HUES6 (cell line): ENCODE data around the gene PCLO.
"Not testable (repeated sequence)": the region's sequence is repeated elsewhere in the genome, so short reads cannot be mapped to it uniquely, and the experiment has no call there.

Experiments used
- H3K27ac ChIP-seq: 2 replicates; pipeline ENCODE4 v1.7.0; 2013; ENCODE audit warnings: low read depth, mild to moderate bottlenecking, low read length, inconsistent platforms
- H3K27me3 ChIP-seq: 2 replicates; pipeline ENCODE4 v1.6.1; 2013; ENCODE audit warnings: low read length; ENCODE audit not compliant: control insufficient read depth, insufficient read depth
- H3K36me3 ChIP-seq: 2 replicates; pipeline ENCODE4 v1.6.1; 2013; ENCODE audit warnings: low read length; ENCODE audit not compliant: control insufficient read depth, insufficient read depth
- H3K4me1 ChIP-seq: 2 replicates; pipeline ENCODE4 v1.6.1; 2013; ENCODE audit warnings: low read length; ENCODE audit not compliant: control insufficient read depth, insufficient read depth
- H3K4me3 ChIP-seq: 2 replicates; pipeline ENCODE4 v1.5.1; 2013; ENCODE audit warnings: low read depth, low read length
- H3K9ac ChIP-seq: one replicate; pipeline ENCODE4 v1.6.1; 2013; ENCODE audit warnings: mild to moderate bottlenecking, low read length
- H3K9me3 ChIP-seq: 2 replicates; pipeline ENCODE4 v1.6.1; 2013; ENCODE audit warnings: low read depth, low read length; ENCODE audit not compliant: control insufficient read depth, insufficient read depth

PCLO gene

DNA sequence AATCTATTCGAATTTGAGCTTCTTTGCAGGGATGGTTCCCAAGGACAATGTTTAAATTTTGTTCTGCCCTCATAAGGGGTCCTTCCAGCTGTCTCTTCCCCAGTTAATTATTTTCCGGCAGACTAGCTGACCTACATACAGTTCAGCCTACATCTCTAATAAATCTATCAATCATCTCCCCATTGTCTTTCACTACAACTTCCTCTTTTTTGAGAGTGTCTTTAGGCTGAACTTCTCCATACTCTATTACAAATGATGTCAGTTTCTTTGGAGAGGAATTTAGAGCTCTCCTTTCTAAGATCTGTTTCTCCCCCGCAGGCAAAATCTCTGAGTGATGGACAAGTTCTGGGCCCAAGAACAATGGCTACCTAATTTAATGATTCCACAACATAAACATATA is 122.2 kb downstream of the PCLO start:
- Histone ChIP-seq H3K27me3 (no peaks in the 10 kb centered on the region), H3K9me3 (no peaks in the 10 kb centered on the region), H3K4me1 (peaks cover 7% of the 10 kb centered on the region; the same call in 1 of the 2 replicates), H3K4me3 (no peak overlapping the region), H3K27ac (no peak overlapping the region), H3K9ac (no peak overlapping the region), H3K36me3 (no peaks in the 10 kb centered on the region)

DNA sequence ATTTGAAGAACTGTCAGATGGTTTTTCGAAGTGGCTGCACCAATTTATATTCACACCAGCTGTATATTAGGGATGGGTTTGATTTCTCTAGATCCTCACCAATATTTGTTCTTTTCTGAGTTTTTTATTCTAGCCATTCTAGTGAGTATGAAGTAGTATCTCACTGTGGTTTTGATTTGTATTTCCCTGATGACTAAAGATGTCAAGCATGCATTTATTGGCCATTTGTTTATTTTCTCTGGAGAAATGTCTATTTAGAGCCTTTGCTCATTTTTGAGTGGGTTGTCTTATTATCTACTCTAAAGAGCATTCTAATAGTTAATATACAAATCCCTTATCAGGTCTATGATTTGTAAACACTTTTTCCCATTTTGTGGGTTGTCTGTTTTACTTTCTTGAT is 123.9 kb downstream of the PCLO start:
- Histone ChIP-seq H3K4me3 (no peak overlapping the region), H3K9me3 (no peaks in the 10 kb centered on the region), H3K4me1 (peaks cover 7% of the 10 kb centered on the region; the same call in 1 of the 2 replicates)

DNA sequence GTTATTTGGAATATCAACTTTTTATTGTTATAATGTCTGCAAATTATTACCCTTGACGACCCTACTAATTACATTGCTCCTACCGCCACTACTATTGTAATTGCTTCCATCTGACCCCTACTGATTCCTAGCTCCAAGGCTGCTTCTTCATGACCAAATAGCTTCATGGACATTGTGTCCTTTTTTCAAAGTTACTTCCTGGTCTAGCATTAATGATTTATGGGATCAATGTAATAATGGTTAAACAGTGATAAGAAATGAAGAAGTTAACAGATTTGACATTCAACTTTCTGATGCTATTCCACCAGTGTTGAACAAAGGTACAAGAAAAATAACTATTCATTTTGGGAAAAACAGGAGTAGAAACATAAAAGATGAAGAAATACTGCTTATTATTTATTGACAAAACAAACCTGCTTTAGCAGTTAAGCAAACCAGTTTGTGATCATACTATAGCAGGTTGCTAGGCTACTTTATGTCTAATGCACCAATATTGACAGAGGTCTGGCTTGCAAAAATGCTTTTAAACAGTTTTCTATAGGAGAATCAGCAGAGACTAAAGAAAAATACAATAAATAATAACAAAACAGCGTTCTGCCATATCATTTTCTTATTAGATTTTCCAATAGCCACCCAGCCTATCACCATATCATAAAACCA is 125.8 kb downstream of the PCLO start:
- Histone ChIP-seq H3K27me3 (no peaks in the 10 kb centered on the region), H3K27ac (no peak overlapping the region), H3K9ac (no peak overlapping the region), H3K4me3 (no peak overlapping the region), H3K4me1 (peaks cover 7% of the 10 kb centered on the region; the same call in 1 of the 2 replicates), H3K9me3 (no peaks in the 10 kb centered on the region), H3K36me3 (no peaks in the 10 kb centered on the region)

More for the DNA sequence above, 123.9 kb downstream of the PCLO start:
- Histone ChIP-seq H3K27ac (no peak overlapping the region), H3K9ac (no peak overlapping the region), H3K27me3 (no peaks in the 10 kb centered on the region), H3K36me3 (no peaks in the 10 kb centered on the region)

DNA sequence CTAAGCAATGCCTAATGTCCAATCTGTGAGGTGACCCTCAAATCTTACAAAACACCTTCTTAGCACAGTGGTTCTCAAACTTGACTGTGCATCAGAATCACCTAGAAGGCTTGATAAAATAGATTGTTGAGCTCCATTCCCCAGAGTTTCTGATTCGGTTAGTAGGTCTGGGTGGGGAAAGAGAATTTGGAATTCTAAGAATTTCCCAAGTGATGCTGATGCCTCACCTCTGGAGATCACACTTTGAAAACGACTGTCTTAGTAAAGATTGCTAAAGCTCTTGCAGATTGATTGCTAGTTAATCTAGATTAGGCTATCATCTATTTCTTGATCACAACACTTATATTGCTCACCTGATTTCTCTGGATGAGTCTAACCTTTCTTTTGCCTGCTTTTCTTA is 126.6 kb downstream of the PCLO start:
- no peaks in the 10 kb centered on the region for H3K27me3 ChIP-seq
- H3K9ac ChIP-seq: no peak overlapping the region
- H3K4me1 ChIP-seq: peaks cover 7% of the 10 kb centered on the region; the same call in 1 of the 2 replicates
- no peak overlapping the region for H3K27ac ChIP-seq
- no peak overlapping the region for H3K4me3 ChIP-seq
- H3K36me3 ChIP-seq: no peaks in the 10 kb centered on the region
- H3K9me3 ChIP-seq: no peaks in the 10 kb centered on the region

DNA sequence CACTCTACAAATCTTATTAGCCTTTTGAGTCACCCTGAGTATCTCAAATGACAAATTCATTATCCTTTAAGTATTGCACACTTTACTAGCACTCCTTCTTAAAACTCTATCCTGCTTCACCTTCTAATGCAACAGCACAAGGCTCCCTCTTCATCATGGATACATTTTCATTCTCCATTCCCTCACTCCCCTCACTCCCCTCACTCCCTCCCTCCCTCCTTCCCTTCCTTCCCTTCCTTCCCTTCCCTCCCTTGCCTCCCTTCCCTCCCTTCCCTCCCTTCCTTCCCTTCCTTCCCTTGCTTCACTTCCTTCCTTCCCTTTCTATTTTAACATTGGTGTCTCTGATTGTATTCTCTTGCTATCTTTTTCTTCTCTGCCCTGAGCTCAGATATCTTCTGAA is 130.5 kb downstream of the PCLO start:
- peaks cover 7% of the 10 kb centered on the region; the same call in 1 of the 2 replicates for H3K4me1 ChIP-seq
- H3K27me3 ChIP-seq: no peaks in the 10 kb centered on the region
- no peaks in the 10 kb centered on the region for H3K36me3 ChIP-seq
- H3K9ac ChIP-seq: no peak overlapping the region
- H3K4me3 ChIP-seq: no peak overlapping the region
- H3K9me3 ChIP-seq: no peaks in the 10 kb centered on the region
- no peak overlapping the region for H3K27ac ChIP-seq

DNA sequence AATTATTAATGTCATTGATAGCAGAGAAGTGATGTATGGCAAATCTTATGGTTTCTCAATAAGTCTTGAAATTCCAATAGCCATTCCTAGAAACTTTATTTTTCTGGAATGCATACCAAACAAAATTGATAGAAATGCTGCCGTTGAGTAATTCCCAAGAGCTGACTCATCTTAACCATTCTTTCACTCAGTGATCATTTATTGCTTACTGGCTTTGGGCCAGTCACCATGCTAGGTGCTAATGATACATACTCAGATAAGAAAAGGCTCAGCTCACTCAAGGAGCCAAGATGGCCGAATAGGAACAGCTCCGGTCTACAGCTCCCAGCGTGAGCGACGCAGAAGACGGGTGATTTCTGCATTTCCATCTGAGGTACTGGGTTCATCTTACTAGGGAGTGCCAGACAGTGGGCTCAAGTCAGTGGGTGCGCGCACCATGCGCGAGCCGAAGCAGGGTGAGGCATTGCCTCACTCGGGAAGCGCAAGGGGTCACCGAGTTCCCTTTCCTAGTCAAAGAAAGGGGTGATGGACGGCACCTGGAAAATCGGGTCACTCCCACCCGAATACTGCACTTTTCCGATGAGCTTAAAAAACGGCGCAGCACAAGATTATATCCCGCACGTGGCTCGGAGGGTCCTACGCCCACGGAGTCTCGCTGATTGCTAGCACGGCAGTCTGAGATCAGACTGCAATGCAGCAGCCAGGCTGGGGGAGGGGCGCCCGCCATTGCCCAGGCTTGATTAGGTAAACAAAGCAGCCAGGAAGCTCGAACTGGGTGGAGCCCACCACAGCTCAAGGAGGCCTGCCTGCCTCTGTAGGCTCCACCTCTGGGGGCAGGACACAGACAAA is 138.6 kb downstream of the PCLO start:
- H3K4me3 ChIP-seq, H3K36me3 ChIP-seq, H3K27me3 ChIP-seq, H3K4me1 ChIP-seq, H3K9me3 ChIP-seq: not testable (repeated sequence)
- Histone ChIP-seq H3K9ac (peak overlapping the region; percentile 44), H3K27ac (peak overlapping the region; percentile 57; the same call in 1 of the 2 replicates)

DNA sequence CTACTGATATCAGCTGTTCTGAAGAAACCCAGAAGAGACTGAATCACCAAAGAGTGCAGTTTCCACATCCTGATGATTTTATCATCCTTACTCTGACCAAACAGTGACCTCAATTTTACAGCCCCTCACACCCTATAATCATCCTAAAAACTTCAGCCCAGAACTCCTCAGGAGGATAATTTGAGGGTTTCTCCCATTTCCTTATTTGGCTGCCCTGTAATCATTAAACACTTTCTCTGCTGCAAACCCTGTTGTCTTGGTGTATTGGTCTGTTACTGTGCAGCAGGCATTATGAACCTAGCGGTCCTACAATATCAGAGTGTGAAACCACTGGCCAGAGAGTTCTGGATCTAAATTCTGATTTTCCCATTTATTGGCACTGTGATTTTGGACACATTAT is 141.7 kb downstream of the PCLO start:
- no peaks in the 10 kb centered on the region for H3K36me3 ChIP-seq
- 0 out of 2 replicates have a peak, but pooled peaks cover 4% of the 10 kb centered on the region for H3K9me3 ChIP-seq
- H3K4me1 ChIP-seq: no peaks in the 10 kb centered on the region
- no peak overlapping the region for H3K9ac ChIP-seq
- H3K27me3 ChIP-seq: no peaks in the 10 kb centered on the region
- H3K4me3 ChIP-seq: no peak overlapping the region
- no peak overlapping the region for H3K27ac ChIP-seq

DNA sequence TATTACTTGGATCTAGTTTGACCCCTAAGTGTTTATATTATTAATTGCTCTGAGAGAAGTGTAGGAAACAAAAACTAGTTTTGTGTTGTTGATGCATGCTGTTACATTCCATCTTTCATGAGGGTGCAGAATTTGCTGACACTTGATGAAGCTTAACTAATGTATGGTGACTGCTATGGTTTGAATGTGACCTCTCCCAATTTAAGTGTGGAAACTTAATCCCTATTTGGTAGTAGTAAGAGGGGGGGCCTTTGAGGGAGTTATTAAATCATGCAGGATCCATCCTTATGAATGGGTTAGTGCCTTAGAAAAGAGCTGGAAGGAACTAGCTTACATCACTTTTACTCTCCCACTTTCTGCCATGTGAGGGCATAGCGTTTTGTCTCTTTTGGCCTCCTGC is 142.5 kb downstream of the PCLO start:
- H3K27ac ChIP-seq: no peak overlapping the region

DNA sequence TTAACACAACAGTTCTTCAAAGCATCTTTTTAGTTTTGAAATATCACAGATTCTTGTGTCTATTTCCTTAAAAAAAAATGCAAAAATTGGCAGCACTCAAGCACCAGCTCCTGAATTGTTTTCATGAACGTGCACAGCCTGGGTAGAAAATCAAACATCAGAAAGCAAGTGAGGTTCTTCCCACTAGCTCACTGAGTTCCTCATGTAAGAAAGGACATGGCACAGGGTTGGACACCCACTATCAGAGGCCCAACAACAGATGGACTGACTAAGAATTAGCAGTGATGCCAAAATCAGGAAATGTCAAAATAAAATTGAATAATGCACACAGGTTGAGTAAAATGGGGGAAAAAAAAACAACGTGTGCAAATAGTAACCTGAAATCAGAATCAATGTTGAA is 146.8 kb downstream of the PCLO start:
- Histone ChIP-seq H3K4me3 (no peak overlapping the region), H3K27me3 (no peaks in the 10 kb centered on the region), H3K36me3 (no peaks in the 10 kb centered on the region), H3K4me1 (no peaks in the 10 kb centered on the region), H3K9ac (no peak overlapping the region), H3K27ac (no peak overlapping the region), H3K9me3 (no peaks in the 10 kb centered on the region)

More for the DNA sequence above, 142.5 kb downstream of the PCLO start:
- Histone ChIP-seq H3K4me3 (no peak overlapping the region), H3K4me1 (no peaks in the 10 kb centered on the region), H3K9ac (no peak overlapping the region), H3K36me3 (no peaks in the 10 kb centered on the region), H3K9me3 (0 out of 2 replicates have a peak, but pooled peaks cover 4% of the 10 kb centered on the region), H3K27me3 (no peaks in the 10 kb centered on the region)

DNA sequence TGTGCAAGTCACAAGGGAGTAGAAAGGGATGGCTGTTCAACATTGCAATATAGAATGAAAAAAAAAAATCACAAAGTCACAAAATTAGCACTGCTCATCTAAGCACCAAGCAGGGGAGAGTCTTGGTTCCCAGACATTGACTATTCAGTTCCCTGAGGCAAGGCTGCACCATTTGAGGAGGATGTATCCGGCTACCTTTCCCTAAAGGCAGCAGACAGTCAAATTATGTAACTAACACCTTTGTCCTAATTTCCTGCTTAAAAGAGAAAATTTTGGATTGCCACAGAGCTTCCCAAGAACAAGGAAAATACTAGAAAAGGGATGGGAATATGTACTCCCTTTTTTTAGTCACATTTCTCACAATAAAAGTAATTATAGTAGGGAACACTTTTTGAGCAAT is 148.1 kb downstream of the PCLO start:
- H3K36me3 ChIP-seq: no peaks in the 10 kb centered on the region
- no peak overlapping the region for H3K27ac ChIP-seq
- H3K9ac ChIP-seq: no peak overlapping the region
- no peaks in the 10 kb centered on the region for H3K27me3 ChIP-seq
- no peak overlapping the region for H3K4me3 ChIP-seq
- no peaks in the 10 kb centered on the region for H3K4me1 ChIP-seq
- no peaks in the 10 kb centered on the region for H3K9me3 ChIP-seq

DNA sequence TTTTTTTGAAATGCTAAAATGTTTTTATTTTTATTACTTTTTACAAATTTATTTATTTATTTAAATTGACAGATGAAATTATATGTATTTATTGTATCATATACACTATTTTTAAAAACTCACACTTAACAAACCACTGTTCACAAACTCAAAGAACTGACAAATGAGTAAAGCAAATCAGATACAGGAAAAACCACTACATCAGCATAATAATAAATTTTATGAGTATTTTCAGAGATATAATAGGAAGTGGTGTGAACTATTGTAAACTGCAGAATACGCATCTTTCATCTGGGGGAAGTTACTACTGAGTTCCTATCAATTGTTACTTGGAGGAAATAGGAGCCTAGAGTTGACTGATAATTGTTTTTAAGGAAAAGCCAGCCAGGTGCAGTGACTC is 150.7 kb downstream of the PCLO start:
- Histone ChIP-seq H3K9me3 (no peaks in the 10 kb centered on the region), H3K36me3 (no peaks in the 10 kb centered on the region), H3K27me3 (no peaks in the 10 kb centered on the region), H3K4me1 (no peaks in the 10 kb centered on the region), H3K27ac (no peak overlapping the region), H3K4me3 (no peak overlapping the region), H3K9ac (no peak overlapping the region)
